K562 (cell line): ENCODE measurements around the gene SULT1B1. TPM values are rescaled to one million over a fixed set of nuclear protein-coding genes. Genes with fewer than 3 reads are reported as not detected.

ENCODE experiments used
- CHD1 ChIP-seq: fragments of 200-600 bp; sonication (generic); IDR thresholded peaks from one replicate; pipeline ENCODE4 v1.6.1; 2012; ENCODE audit warnings: mild to moderate bottlenecking, moderate library complexity, low read length, inconsistent platforms
- ZNF224 ChIP-seq: sonication (generic); formaldehyde crosslinking; IDR thresholded peaks from 2 replicates; pipeline ENCODE4 v1.8.0; 2022; ENCODE audit warnings: mild to moderate bottlenecking, missing genetic modification reagents
- polyA plus RNA-seq, 8 experiments: library from polyadenylated mRNA; depleted of rRNA in 4 of 8; stranded (reverse) in 5 of 8; unstranded in 3 of 8; fragments of >200 nt; fragmentation: Nextera tagmentation in 2 of 8; fragmentation: Illumina TruSeq in 1 of 8; extraction: Ambion mirVana in 2 of 8; extraction: Trizol in 1 of 8; gene quantifications; 2 replicates each; pipeline versions ENCODE4 v1.2.1 to v1.2.3, GENCODE V29; 2011 to 2014; ENCODE audit warnings: inconsistent platforms in 1 of 8, missing spikeins in 1 of 8
- total RNA-seq, 7 experiments: library from RNA; depleted of rRNA in 6 of 7; stranded (reverse); fragments of >200 nt in 6 of 7; fragmentation: Illumina TruSeq in 2 of 7; extraction: Trizol in 2 of 7; gene quantifications; 2 replicates each; pipeline versions ENCODE4 v1.2.1 to v1.2.3, GENCODE V29; 2011 to 2021; ENCODE audit warnings: low replicate concordance in 1 of 7
- TF ChIP-seq, protein P1 (sequence below): fragments of 450-650 bp; IDR thresholded peaks from 2 replicates; pipeline ENCODE4 v1.6.1; 2016; ENCODE audit warnings: low read depth

Gene SULT1B1
- total and polyA plus RNA-seq, 9 of the 15 experiments (the other 6 are each of a cell fraction or from before 2014, with no cell fraction given): under 0.01 TPM; not detected in 8

DNA sequence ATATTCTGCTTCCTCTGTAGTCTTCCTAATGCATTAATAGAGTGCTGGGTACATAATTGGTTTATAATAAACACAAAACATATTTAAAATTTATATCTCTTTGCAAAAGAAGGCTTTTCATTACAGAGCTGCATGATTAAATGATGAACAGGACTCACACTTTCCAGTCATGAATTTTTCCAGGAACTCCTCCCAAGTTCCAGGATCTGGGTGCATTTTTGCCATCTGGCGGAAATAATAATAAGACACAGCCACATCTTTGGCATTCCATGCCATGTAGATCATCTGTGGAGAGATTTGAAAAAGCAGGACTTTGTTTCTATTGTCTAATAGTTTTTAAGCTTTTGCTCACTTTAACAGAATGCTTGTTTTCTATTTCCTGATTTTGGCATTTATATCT, 40.2 kb upstream of the SULT1B1 start (continued):
- TF ChIP-seq, protein P1, sequence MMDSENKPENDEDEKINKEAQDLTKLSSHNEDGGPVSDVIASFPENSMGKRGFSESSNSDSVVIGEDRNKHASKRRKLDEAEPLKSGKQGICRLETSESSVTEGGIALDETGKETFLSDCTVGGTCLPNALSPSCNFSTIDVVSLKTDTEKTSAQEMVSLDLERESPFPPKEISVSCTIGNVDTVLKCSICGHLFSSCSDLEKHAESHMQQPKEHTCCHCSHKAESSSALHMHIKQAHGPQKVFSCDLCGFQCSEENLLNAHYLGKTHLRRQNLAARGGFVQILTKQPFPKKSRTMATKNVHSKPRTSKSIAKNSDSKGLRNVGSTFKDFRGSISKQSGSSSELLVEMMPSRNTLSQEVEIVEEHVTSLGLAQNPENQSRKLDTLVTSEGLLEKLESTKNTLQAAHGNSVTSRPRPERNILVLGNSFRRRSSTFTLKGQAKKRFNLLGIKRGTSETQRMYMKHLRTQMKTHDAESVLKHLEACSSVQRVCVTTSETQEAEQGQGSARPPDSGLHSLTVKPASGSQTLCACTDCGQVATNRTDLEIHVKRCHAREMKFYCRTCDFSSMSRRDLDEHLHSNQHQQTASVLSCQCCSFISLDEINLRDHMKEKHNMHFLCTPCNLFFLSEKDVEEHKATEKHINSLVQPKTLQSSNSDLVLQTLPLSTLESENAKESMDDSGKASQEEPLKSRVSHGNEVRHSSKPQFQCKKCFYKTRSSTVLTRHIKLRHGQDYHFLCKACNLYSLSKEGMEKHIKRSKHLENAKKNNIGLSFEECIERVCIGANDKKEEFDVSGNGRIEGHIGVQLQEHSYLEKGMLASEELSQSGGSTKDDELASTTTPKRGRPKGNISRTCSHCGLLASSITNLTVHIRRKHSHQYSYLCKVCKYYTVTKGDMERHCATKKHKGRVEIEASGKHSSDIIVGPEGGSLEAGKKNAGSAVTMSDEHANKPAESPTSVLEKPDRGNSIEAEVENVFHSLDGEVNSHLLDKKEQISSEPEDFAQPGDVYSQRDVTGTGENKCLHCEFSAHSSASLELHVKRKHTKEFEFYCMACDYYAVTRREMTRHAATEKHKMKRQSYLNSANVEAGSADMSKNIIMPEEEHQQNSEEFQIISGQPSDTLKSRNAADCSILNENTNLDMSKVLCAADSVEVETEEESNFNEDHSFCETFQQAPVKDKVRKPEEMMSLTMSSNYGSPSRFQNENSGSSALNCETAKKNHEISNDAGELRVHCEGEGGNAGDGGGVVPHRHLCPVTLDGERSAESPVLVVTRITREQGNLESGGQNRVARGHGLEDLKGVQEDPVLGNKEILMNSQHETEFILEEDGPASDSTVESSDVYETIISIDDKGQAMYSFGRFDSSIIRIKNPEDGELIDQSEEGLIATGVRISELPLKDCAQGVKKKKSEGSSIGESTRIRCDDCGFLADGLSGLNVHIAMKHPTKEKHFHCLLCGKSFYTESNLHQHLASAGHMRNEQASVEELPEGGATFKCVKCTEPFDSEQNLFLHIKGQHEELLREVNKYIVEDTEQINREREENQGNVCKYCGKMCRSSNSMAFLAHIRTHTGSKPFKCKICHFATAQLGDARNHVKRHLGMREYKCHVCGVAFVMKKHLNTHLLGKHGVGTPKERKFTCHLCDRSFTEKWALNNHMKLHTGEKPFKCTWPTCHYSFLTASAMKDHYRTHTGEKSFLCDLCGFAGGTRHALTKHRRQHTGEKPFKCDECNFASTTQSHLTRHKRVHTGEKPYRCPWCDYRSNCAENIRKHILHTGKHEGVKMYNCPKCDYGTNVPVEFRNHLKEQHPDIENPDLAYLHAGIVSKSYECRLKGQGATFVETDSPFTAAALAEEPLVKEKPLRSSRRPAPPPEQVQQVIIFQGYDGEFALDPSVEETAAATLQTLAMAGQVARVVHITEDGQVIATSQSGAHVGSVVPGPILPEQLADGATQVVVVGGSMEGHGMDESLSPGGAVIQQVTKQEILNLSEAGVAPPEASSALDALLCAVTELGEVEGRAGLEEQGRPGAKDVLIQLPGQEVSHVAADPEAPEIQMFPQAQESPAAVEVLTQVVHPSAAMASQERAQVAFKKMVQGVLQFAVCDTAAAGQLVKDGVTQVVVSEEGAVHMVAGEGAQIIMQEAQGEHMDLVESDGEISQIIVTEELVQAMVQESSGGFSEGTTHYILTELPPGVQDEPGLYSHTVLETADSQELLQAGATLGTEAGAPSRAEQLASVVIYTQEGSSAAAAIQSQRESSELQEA: no peak
- TF ChIP-seq CHD1 (no peak), ZNF224 (CRISPR knock-in tag) (no peak)
- TF ChIP-seq, all 486 proteins: peak for 0
